ENCODE measurements around the gene AKAP3.

The AKAP3 gene

GRCh38 chr12:4626543-4626942 lies 22.3 kb downstream of the AKAP3 start:
- no peak overlapping the region for H3K27ac Mint-ChIP-seq
- CTCF ChIA-PET = no interaction called here

GRCh38 chr12:4621511-4621910 lies 27.3 kb downstream of the AKAP3 start:
- Mint-ChIP-seq H3K4me1 (no peaks in the 10 kb centered on the region), H3K36me3 (no peaks in the 10 kb centered on the region), H3K9me3 (no peaks in the 10 kb centered on the region), H3K27ac (no peak overlapping the region), H3K4me3 (no peak overlapping the region), H3K27me3 (no peaks in the 10 kb centered on the region)
- DNase-seq = no peak
- CTCF ChIA-PET = no interaction called here

More at GRCh38 chr12:4626543-4626942, 22.3 kb downstream of the AKAP3 start:
- no peaks in the 10 kb centered on the region for H3K36me3 Mint-ChIP-seq
- H3K9me3 Mint-ChIP-seq = no peaks in the 10 kb centered on the region
- no peak overlapping the region for H3K4me3 Mint-ChIP-seq
- DNase-seq = no peak
- H3K4me1 Mint-ChIP-seq = no peaks in the 10 kb centered on the region
- H3K27me3 Mint-ChIP-seq = no peaks in the 10 kb centered on the region

- Mint-ChIP-seq H3K27ac (no peak overlapping the region), H3K9me3 (no peaks in the 10 kb centered on the region), H3K27me3 (no peaks in the 10 kb centered on the region), H3K4me1 (no peaks in the 10 kb centered on the region), H3K4me3 (no peak overlapping the region), H3K36me3 (peaks cover 22% of the 10 kb centered on the region)
- CTCF ChIA-PET = no interaction called here
- no peak for DNase-seq
Measured at GRCh38 chr12:4615667-4616066, 33.2 kb downstream of the AKAP3 start.

- Mint-ChIP-seq H3K4me1 (peaks cover 6% of the 10 kb centered on the region), H3K27me3 (no peaks in the 10 kb centered on the region), H3K9me3 (no peaks in the 10 kb centered on the region), H3K4me3 (no peak overlapping the region), H3K36me3 (peaks cover 24% of the 10 kb centered on the region), H3K27ac (no peak overlapping the region)
- no peak for DNase-seq
- CTCF ChIA-PET = interaction anchor here (0.7 to 1.4 kb wide), 2 partner anchors 61 to 147 kb away, joined by 3 read pairs; no protein-coding TSS in a partner anchor
Measured at GRCh38 chr12:4610481-4610880, 38.4 kb downstream of the AKAP3 start.

GRCh38 chr12:4609071-4609470 lies 39.8 kb downstream of the AKAP3 start:
- peaks cover 16% of the 10 kb centered on the region for H3K36me3 Mint-ChIP-seq
- no peaks in the 10 kb centered on the region for H3K9me3 Mint-ChIP-seq
- H3K27me3 Mint-ChIP-seq = peaks cover 4% of the 10 kb centered on the region
- CTCF ChIA-PET = no interaction called here
- no peak overlapping the region for H3K4me3 Mint-ChIP-seq
- no peak for DNase-seq
- H3K27ac Mint-ChIP-seq = no peak overlapping the region
- H3K4me1 Mint-ChIP-seq = peaks cover 12% of the 10 kb centered on the region

- peaks cover 12% of the 10 kb centered on the region for H3K4me1 Mint-ChIP-seq
- no peak overlapping the region for H3K4me3 Mint-ChIP-seq
- no peak overlapping the region for H3K27ac Mint-ChIP-seq
- H3K9me3 Mint-ChIP-seq = no peaks in the 10 kb centered on the region
- CTCF ChIA-PET = no interaction called here
- H3K27me3 Mint-ChIP-seq = peaks cover 12% of the 10 kb centered on the region
- no peak for DNase-seq
- H3K36me3 Mint-ChIP-seq = peaks cover 4% of the 10 kb centered on the region
Measured at GRCh38 chr12:4607056-4607455, 41.8 kb downstream of the AKAP3 start.

GRCh38 chr12:4604684-4605193 lies 44.1 kb downstream of the AKAP3 start:
- Mint-ChIP-seq H3K4me3 (peak overlapping the region; percentile 95), H3K4me1 (peaks cover 12% of the 10 kb centered on the region), H3K27me3 (peaks cover 15% of the 10 kb centered on the region), H3K36me3 (peaks cover 1% of the 10 kb centered on the region), H3K27ac (peak overlapping the region; percentile 85), H3K9me3 (no peaks in the 10 kb centered on the region)
- DNase-seq = peak; percentile 87
- CTCF ChIA-PET = interaction anchor here (0.7 to 2.1 kb wide), 10 partner anchors 13 to 211 kb away, joined by 3 to 11 read pairs (median 3); partner anchors contain the start of genes AKAP3 and NDUFA9

- Mint-ChIP-seq H3K27ac (no peak overlapping the region), H3K27me3 (peaks cover 15% of the 10 kb centered on the region), H3K9me3 (no peaks in the 10 kb centered on the region), H3K4me3 (no peak overlapping the region), H3K36me3 (peaks cover 1% of the 10 kb centered on the region), H3K4me1 (peaks cover 12% of the 10 kb centered on the region)
- DNase-seq = no peak
- CTCF ChIA-PET = interaction anchor here (0.6 to 2.1 kb wide), 10 partner anchors 12 to 1139 kb away, joined by 3 to 11 read pairs (median 3); partner anchors contain the start of genes AKAP3 and NDUFA9
Measured at GRCh38 chr12:4603946-4604345, 44.9 kb downstream of the AKAP3 start.

- DNase-seq = no peak
- CTCF ChIA-PET = interaction anchor here (0.6 to 1.3 kb wide), 5 partner anchors 11 to 1139 kb away, joined by 3 to 5 read pairs (median 3); no protein-coding TSS in a partner anchor
- no peaks in the 10 kb centered on the region for H3K9me3 Mint-ChIP-seq
- peaks cover 1% of the 10 kb centered on the region for H3K36me3 Mint-ChIP-seq
- H3K27me3 Mint-ChIP-seq = peaks cover 15% of the 10 kb centered on the region
- no peak overlapping the region for H3K27ac Mint-ChIP-seq
- peaks cover 12% of the 10 kb centered on the region for H3K4me1 Mint-ChIP-seq
- no peak overlapping the region for H3K4me3 Mint-ChIP-seq
Measured at GRCh38 chr12:4603421-4603820, 45.4 kb downstream of the AKAP3 start.

- no peaks in the 10 kb centered on the region for H3K9me3 Mint-ChIP-seq
- H3K27me3 Mint-ChIP-seq = peaks cover 15% of the 10 kb centered on the region
- no peak overlapping the region for H3K4me3 Mint-ChIP-seq
- no peaks in the 10 kb centered on the region for H3K36me3 Mint-ChIP-seq
- CTCF ChIA-PET = no interaction called here
- H3K27ac Mint-ChIP-seq = no peak overlapping the region
- no peaks in the 10 kb centered on the region for H3K4me1 Mint-ChIP-seq
- DNase-seq = no peak
Measured at GRCh38 chr12:4595881-4596280, 53.0 kb downstream of the AKAP3 start.

- DNase-seq = no peak
- peaks cover 22% of the 10 kb centered on the region for H3K27me3 Mint-ChIP-seq
- no peak overlapping the region for H3K4me3 Mint-ChIP-seq
- CTCF ChIA-PET = interaction anchor here (1.4 to 1.5 kb wide), 3 partner anchors 9 to 13 kb away, joined by 3 to 6 read pairs (median 3); no protein-coding TSS in a partner anchor
- H3K36me3 Mint-ChIP-seq = no peaks in the 10 kb centered on the region
- H3K4me1 Mint-ChIP-seq = no peaks in the 10 kb centered on the region
- peaks cover 1% of the 10 kb centered on the region for H3K9me3 Mint-ChIP-seq
- no peak overlapping the region for H3K27ac Mint-ChIP-seq
Measured at GRCh38 chr12:4591180-4591687, 57.6 kb downstream of the AKAP3 start.

- H3K4me3 Mint-ChIP-seq = no peak overlapping the region
- H3K4me1 Mint-ChIP-seq = no peaks in the 10 kb centered on the region
- no peak overlapping the region for H3K27ac Mint-ChIP-seq
- H3K27me3 Mint-ChIP-seq = peaks cover 11% of the 10 kb centered on the region
- CTCF ChIA-PET = no interaction called here
- no peak for DNase-seq
- H3K9me3 Mint-ChIP-seq = peaks cover 1% of the 10 kb centered on the region
- no peaks in the 10 kb centered on the region for H3K36me3 Mint-ChIP-seq
Measured at GRCh38 chr12:4589941-4590340, 58.9 kb downstream of the AKAP3 start.

GRCh38 chr12:4588916-4589315 lies 59.9 kb downstream of the AKAP3 start:
- Mint-ChIP-seq H3K4me1 (no peaks in the 10 kb centered on the region), H3K27ac (no peak overlapping the region), H3K9me3 (peaks cover 1% of the 10 kb centered on the region), H3K36me3 (no peaks in the 10 kb centered on the region), H3K27me3 (peaks cover 11% of the 10 kb centered on the region), H3K4me3 (no peak overlapping the region)
- DNase-seq = no peak
- CTCF ChIA-PET = no interaction called here

- H3K4me1 Mint-ChIP-seq = no peaks in the 10 kb centered on the region
- H3K27ac Mint-ChIP-seq = no peak overlapping the region
- CTCF ChIA-PET = interaction anchor here (0.6 to 0.9 kb wide), 2 partner anchors 16 to 581 kb away, joined by 3 read pairs; no protein-coding TSS in a partner anchor
- no peaks in the 10 kb centered on the region for H3K36me3 Mint-ChIP-seq
- peaks cover 1% of the 10 kb centered on the region for H3K9me3 Mint-ChIP-seq
- no peak for DNase-seq
- H3K4me3 Mint-ChIP-seq = no peak overlapping the region
- peaks cover 7% of the 10 kb centered on the region for H3K27me3 Mint-ChIP-seq
Measured at GRCh38 chr12:4587108-4587507, 61.7 kb downstream of the AKAP3 start.

- H3K27ac Mint-ChIP-seq = no peak overlapping the region
- H3K4me1 Mint-ChIP-seq = no peaks in the 10 kb centered on the region
- H3K27me3 Mint-ChIP-seq = peaks cover 8% of the 10 kb centered on the region
- H3K4me3 Mint-ChIP-seq = no peak overlapping the region
- peaks cover 1% of the 10 kb centered on the region for H3K9me3 Mint-ChIP-seq
- H3K36me3 Mint-ChIP-seq = no peaks in the 10 kb centered on the region
- DNase-seq = no peak
- CTCF ChIA-PET = interaction anchor here (0.6 to 0.9 kb wide), 3 partner anchors 18 to 581 kb away, joined by 3 read pairs; no protein-coding TSS in a partner anchor
Measured at GRCh38 chr12:4586500-4586899, 62.4 kb downstream of the AKAP3 start.
